Gastroesophageal sphincter (tissue), 3 donors: Measurements from ENCODE around the gene MS4A2.

Experiments used
- CTCF ChIP-seq, 4 experiments: fragments of 200-600 bp in 2 of 4; fragments of 450-650 bp in 2 of 4; sonication (generic) in 1 of 4; IDR thresholded peaks; one replicate each; pipeline ENCODE4 v1.5.1; 2017 to 2019; ENCODE audit warnings: antibody characterized with exemption in 4 of 4, mild to moderate bottlenecking in 2 of 4, moderate library complexity in 2 of 4
- POLR2A ChIP-seq, 2 donors: fragments of 450-650 bp; IDR thresholded peaks; one replicate each; pipeline ENCODE4 v1.6.1; 2017; ENCODE audit warnings: antibody characterized with exemption in 2 of 2, mild to moderate bottlenecking in 2 of 2, moderate library complexity in 1 of 2
- POLR2AphosphoS5 ChIP-seq: sonication (generic); formaldehyde crosslinking; IDR thresholded peaks from one replicate; pipeline ENCODE4 v1.6.1; 2017; ENCODE audit warnings: antibody characterized with exemption

- TF ChIP-seq CTCF (IDR thresholded peaks at IDR 0.05): no peak
- TF ChIP-seq POLR2AphosphoS5: no peak
- TF ChIP-seq POLR2A (IDR thresholded peaks at IDR 0.05): no peak
These were observed 28.7 kb downstream of the MS4A2 start for GRCh38 chr11:60116996-60117790.
